Mesendoderm (in vitro differentiated cells): ENCODE data around the gene PLXNA1.

Source experiments
- DNase-seq: peaks from one replicate; pipeline ENCODE4 v3.0.0; 2013
- H2AK5ac ChIP-seq: 2 replicates; pipeline ENCODE4 v1.6.1; 2013; ENCODE audit warnings: low read length, inconsistent platforms
- H2BK120ac ChIP-seq: 2 replicates; pipeline ENCODE4 v1.6.1; 2013; ENCODE audit warnings: low read depth, mild to moderate bottlenecking, low read length, moderate library complexity, mixed read lengths
- H2BK15ac ChIP-seq: replicated peaks from 2 replicates; pipeline ENCODE4 v1.6.1; 2013; ENCODE audit warnings: low read depth, mild to moderate bottlenecking, moderate library complexity
- H2BK5ac ChIP-seq: 2 replicates; pipeline ENCODE4 v1.6.1; 2013; ENCODE audit warnings: low read length, inconsistent platforms
- H3K18ac ChIP-seq: 2 replicates; pipeline ENCODE4 v1.6.1; 2013; ENCODE audit warnings: mild to moderate bottlenecking, low read length, mixed read lengths
- H3K23ac ChIP-seq: one replicate; pipeline ENCODE4 v1.6.1; 2013; ENCODE audit warnings: low read length
- H3K27ac ChIP-seq: 2 replicates; pipeline ENCODE4 v1.5.1; 2013; ENCODE audit warnings: low read depth, mild to moderate bottlenecking, inconsistent platforms, low read length, moderate library complexity
- H3K27me3 ChIP-seq: 2 replicates; pipeline ENCODE4 v1.6.1; 2013; ENCODE audit warnings: low read length, control low read depth, mild to moderate bottlenecking, inconsistent platforms; ENCODE audit not compliant: insufficient read depth, poor library complexity
- H3K36me3 ChIP-seq: 2 replicates; pipeline ENCODE4 v1.6.1; 2013; ENCODE audit warnings: low read length, inconsistent platforms; ENCODE audit not compliant: control insufficient read depth, insufficient read depth
- H3K4ac ChIP-seq: one replicate; pipeline ENCODE4 v1.6.1; 2013; ENCODE audit warnings: low read depth, mild to moderate bottlenecking, low read length, moderate library complexity
- H3K4me1 ChIP-seq: 2 replicates; pipeline ENCODE4 v1.6.1; 2013; ENCODE audit warnings: low read depth, low read length, inconsistent platforms; ENCODE audit not compliant: control insufficient read depth
- H3K4me2 ChIP-seq: 2 replicates; pipeline ENCODE4 v1.6.1; 2013; ENCODE audit warnings: low read length
- H3K4me3 ChIP-seq: 2 replicates; pipeline ENCODE4 v1.5.1; 2013; ENCODE audit warnings: mild to moderate bottlenecking, low read length
- H3K56ac ChIP-seq: one replicate; pipeline ENCODE4 v1.6.1; 2013; ENCODE audit warnings: low read length
- H3K79me1 ChIP-seq: 2 replicates; pipeline ENCODE4 v1.6.1; 2013; ENCODE audit warnings: low read length, inconsistent platforms
- H3K79me2 ChIP-seq: 2 replicates; pipeline ENCODE4 v1.6.1; 2013; ENCODE audit warnings: mild to moderate bottlenecking, low read length; ENCODE audit not compliant: control insufficient read depth, insufficient read depth
- H3K9ac ChIP-seq: 2 replicates; pipeline ENCODE4 v1.6.1; 2013; ENCODE audit warnings: low read length, inconsistent platforms
- H4K5ac ChIP-seq: one replicate; pipeline ENCODE4 v1.6.1; 2013; ENCODE audit warnings: low read length
- H4K8ac ChIP-seq: one replicate; pipeline ENCODE4 v1.6.1; 2013; ENCODE audit warnings: low read depth, mild to moderate bottlenecking, control low read depth, low read length, moderate library complexity
- WGBS: extraction: QIAGEN DNeasy Blood & Tissue Kit; methylation state at CpG from one replicate; pipeline ENCODE4 v1.1.7; 2013; ENCODE audit warnings: low lambda C conversion rate, missing lambda C conversion rate; ENCODE audit not compliant: insufficient coverage; ENCODE audit errors: extremely low coverage; 5-methylcytosine and 5-hydroxymethylcytosine counted together

PLXNA1 gene

DNA sequence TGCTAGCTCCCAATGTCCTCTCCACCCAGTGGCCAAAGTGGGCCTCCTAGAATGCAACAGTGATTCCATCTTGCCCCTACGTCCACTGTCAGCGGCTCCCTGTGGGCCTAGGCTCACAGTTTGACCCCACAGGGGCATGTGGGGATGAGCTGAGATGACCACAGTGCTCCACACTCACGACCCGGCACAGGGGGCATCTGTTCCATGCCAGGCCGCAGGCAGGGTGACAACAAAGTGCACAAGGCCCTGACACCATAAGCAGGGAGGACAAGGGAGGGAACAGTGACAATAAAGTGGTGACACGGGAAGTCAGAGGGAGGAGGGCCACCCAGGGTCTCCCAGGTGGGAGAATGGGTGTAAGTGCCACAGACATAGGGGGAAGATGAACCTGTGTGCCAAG lies 5.1 kb upstream of the PLXNA1 start:
- WGBS: no CpG with 5 or more reads among the region's 6 CpGs
- H3K27ac ChIP-seq: no peak overlapping the region

GRCh38 chr3:126978291-126978690 lies 4.6 kb upstream of the PLXNA1 start:
- Histone ChIP-seq H3K4ac (no peak overlapping the region), H3K27me3 (no peaks in the 10 kb centered on the region), H4K5ac (no peak overlapping the region), H3K18ac (no peak overlapping the region), H3K79me1 (no peaks in the 10 kb centered on the region), H3K23ac (no peak overlapping the region), H3K36me3 (no peaks in the 10 kb centered on the region), H2AK5ac (no peak overlapping the region), H3K4me1 (no peaks in the 10 kb centered on the region), H3K27ac (no peak overlapping the region), H4K8ac (no peak overlapping the region), H3K9ac (no peak overlapping the region), H2BK15ac (no peak overlapping the region), H2BK120ac (no peak overlapping the region), H3K56ac (no peak overlapping the region), H3K4me3 (no peak overlapping the region), H3K4me2 (no peak overlapping the region), H3K79me2 (no peaks in the 10 kb centered on the region), H2BK5ac (no peak overlapping the region)
- no CpG with 5 or more reads among the region's 5 CpGs for WGBS
- no peak for DNase-seq

More for the DNA sequence above, 5.1 kb upstream of the PLXNA1 start:
- no peaks in the 10 kb centered on the region for H3K4me1 ChIP-seq
- no peak overlapping the region for H3K18ac ChIP-seq
- H3K27me3 ChIP-seq: no peaks in the 10 kb centered on the region
- no peaks in the 10 kb centered on the region for H3K79me1 ChIP-seq
- no peak overlapping the region for H3K4ac ChIP-seq
- no peak overlapping the region for H3K23ac ChIP-seq
- H2BK5ac ChIP-seq: no peak overlapping the region
- no peaks in the 10 kb centered on the region for H3K79me2 ChIP-seq
- no peak overlapping the region for H2AK5ac ChIP-seq
- H4K8ac ChIP-seq: no peak overlapping the region
- no peak overlapping the region for H3K56ac ChIP-seq
- DNase-seq: no peak
- no peak overlapping the region for H3K4me2 ChIP-seq
- no peak overlapping the region for H2BK15ac ChIP-seq
- no peak overlapping the region for H3K9ac ChIP-seq
- no peak overlapping the region for H2BK120ac ChIP-seq
- H4K5ac ChIP-seq: no peak overlapping the region
- no peaks in the 10 kb centered on the region for H3K36me3 ChIP-seq
- no peak overlapping the region for H3K4me3 ChIP-seq

GRCh38 chr3:126979046-126979628 lies 3.8 kb upstream of the PLXNA1 start:
- H3K79me2 ChIP-seq: peaks cover under 1% of the 10 kb centered on the region
- no peak overlapping the region for H3K9ac ChIP-seq
- H4K5ac ChIP-seq: no peak overlapping the region
- no peak overlapping the region for H3K27ac ChIP-seq
- DNase-seq: no peak
- H3K4me1 ChIP-seq: no peaks in the 10 kb centered on the region
- no peak overlapping the region for H3K23ac ChIP-seq
- no peak overlapping the region for H2BK5ac ChIP-seq
- H2AK5ac ChIP-seq: no peak overlapping the region
- H3K4me3 ChIP-seq: no peak overlapping the region
- no peaks in the 10 kb centered on the region for H3K27me3 ChIP-seq
- no peak overlapping the region for H3K4me2 ChIP-seq
- H2BK15ac ChIP-seq: no peak overlapping the region
- WGBS: no CpG with 5 or more reads among the region's 5 CpGs
- no peak overlapping the region for H4K8ac ChIP-seq
- no peak overlapping the region for H2BK120ac ChIP-seq
- H3K4ac ChIP-seq: no peak overlapping the region
- no peak overlapping the region for H3K56ac ChIP-seq
- peak overlapping the region; percentile 2 for H3K18ac ChIP-seq
- H3K79me1 ChIP-seq: no peaks in the 10 kb centered on the region
- no peaks in the 10 kb centered on the region for H3K36me3 ChIP-seq

GRCh38 chr3:126980266-126980811 lies 2.6 kb upstream of the PLXNA1 start:
- Histone ChIP-seq H2BK15ac (no peak overlapping the region), H3K4me1 (no peaks in the 10 kb centered on the region), H3K79me2 (peaks cover 12% of the 10 kb centered on the region), H3K9ac (no peak overlapping the region), H4K8ac (no peak overlapping the region), H3K36me3 (no peaks in the 10 kb centered on the region), H3K27ac (no peak overlapping the region), H3K23ac (no peak overlapping the region), H3K4ac (no peak overlapping the region), H3K4me3 (no peak overlapping the region), H3K79me1 (peaks cover 5% of the 10 kb centered on the region), H4K5ac (no peak overlapping the region), H3K4me2 (no peak overlapping the region), H2AK5ac (no peak overlapping the region), H2BK5ac (no peak overlapping the region), H2BK120ac (no peak overlapping the region), H3K56ac (no peak overlapping the region), H3K18ac (no peak overlapping the region), H3K27me3 (no peaks in the 10 kb centered on the region)
- no CpG with 5 or more reads among the region's 15 CpGs for WGBS
- DNase-seq: no peak

DNA sequence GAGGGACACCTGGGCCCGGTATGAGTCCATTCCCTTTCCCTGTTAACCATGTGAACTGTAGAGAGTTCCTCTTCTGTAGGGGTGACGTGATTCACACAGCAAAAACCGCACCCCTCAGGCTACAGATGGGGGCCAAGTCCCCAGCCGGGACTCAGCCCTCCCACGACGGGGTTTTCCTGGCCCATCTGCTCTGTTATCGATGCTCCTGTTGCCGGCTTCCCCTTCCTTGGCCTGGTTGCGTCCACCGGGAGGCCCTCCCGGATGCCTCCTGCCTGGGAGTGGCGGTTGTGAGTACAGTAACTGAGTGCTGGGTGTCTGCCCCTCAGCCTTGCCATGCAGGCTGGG lies 817 bp upstream of the PLXNA1 start:
- H3K18ac ChIP-seq: no peak overlapping the region
- peak overlapping the region; percentile 91 for H3K4me2 ChIP-seq
- WGBS: no CpG with 5 or more reads among the region's 12 CpGs
- no peak overlapping the region for H3K23ac ChIP-seq
- peak; percentile 53 for DNase-seq
- peaks cover 27% of the 10 kb centered on the region for H3K79me2 ChIP-seq
- peak overlapping the region; percentile 37 for H3K4me3 ChIP-seq
- no peak overlapping the region for H2AK5ac ChIP-seq
- H2BK5ac ChIP-seq: no peak overlapping the region
- no peaks in the 10 kb centered on the region for H3K27me3 ChIP-seq
- H3K56ac ChIP-seq: peak overlapping the region; percentile 98
- no peak overlapping the region for H2BK15ac ChIP-seq
- no peaks in the 10 kb centered on the region for H3K4me1 ChIP-seq
- no peak overlapping the region for H4K8ac ChIP-seq
- H4K5ac ChIP-seq: no peak overlapping the region
- H3K27ac ChIP-seq: no peak overlapping the region
- H3K4ac ChIP-seq: no peak overlapping the region
- no peaks in the 10 kb centered on the region for H3K36me3 ChIP-seq
- H3K79me1 ChIP-seq: peaks cover 15% of the 10 kb centered on the region
- H2BK120ac ChIP-seq: no peak overlapping the region
- H3K9ac ChIP-seq: peak overlapping the region; percentile 76

- H3K36me3 ChIP-seq: no peaks in the 10 kb centered on the region
- H3K4ac ChIP-seq: peak overlapping the region; percentile 74
- H3K27ac ChIP-seq: no peak overlapping the region
- H4K5ac ChIP-seq: no peak overlapping the region
- H3K56ac ChIP-seq: peak overlapping the region; percentile 88
- peak overlapping the region; percentile 88 for H3K9ac ChIP-seq
- H2BK120ac ChIP-seq: no peak overlapping the region
- H3K4me2 ChIP-seq: no peak overlapping the region
- H3K4me3 ChIP-seq: peak overlapping the region; percentile 50
- H2BK15ac ChIP-seq: no peak overlapping the region
- H3K23ac ChIP-seq: no peak overlapping the region
- no peak overlapping the region for H2AK5ac ChIP-seq
- WGBS: no CpG with 5 or more reads among the region's 70 CpGs
- H4K8ac ChIP-seq: no peak overlapping the region
- H3K79me1 ChIP-seq: peaks cover 25% of the 10 kb centered on the region
- H3K18ac ChIP-seq: peak overlapping the region; percentile 82
- H3K79me2 ChIP-seq: peaks cover 38% of the 10 kb centered on the region
- no peaks in the 10 kb centered on the region for H3K27me3 ChIP-seq
- no peak for DNase-seq
- no peaks in the 10 kb centered on the region for H3K4me1 ChIP-seq
- H2BK5ac ChIP-seq: no peak overlapping the region
These were observed 349 bp downstream of the PLXNA1 start for GRCh38 chr3:126983276-126983652.
